NCI-H2196 treated with DMSO at 0.1 percent for 48 hours (cell line): ENCODE results near the gene GBX2.
A peak's percentile ranks its signal among the peaks of the same experiment; 100 is the strongest.

ENCODE experiments used
- DNase-seq: peaks from one replicate; lab custom pipeline; 2025; ENCODE audit not compliant: unreplicated experiment; lab: John Stamatoyannopoulos, UW

The GBX2 gene

GRCh38 chr2:236119476-236119875 is 48.7 kb downstream of the GBX2 start:
- no peak for DNase-seq

- no peak for DNase-seq
Measured at GRCh38 chr2:236119003-236119402, 49.2 kb downstream of the GBX2 start.

DNA sequence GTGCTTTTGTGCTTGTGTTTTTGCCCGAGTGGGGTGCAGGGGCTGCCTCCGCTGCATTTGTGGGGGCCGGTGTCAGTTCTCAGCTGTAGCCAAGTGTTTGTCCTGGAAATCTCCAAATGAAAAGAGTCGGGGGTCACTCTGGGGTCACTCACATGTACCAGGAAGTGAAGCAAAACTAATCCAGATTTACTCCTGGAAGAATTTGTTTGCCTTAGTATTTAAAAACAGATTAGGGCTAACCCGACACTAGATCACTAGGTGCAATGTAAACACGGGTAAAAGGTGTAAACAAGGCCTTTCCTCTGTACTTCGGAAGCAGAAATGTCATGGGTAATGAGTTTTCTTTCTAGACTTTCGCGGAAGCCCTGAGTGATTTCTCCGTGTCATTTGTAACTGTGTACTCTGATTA is 50.3 kb downstream of the GBX2 start:
- peak; percentile 16 for DNase-seq

GRCh38 chr2:236117401-236117800 is 50.8 kb downstream of the GBX2 start:
- DNase-seq: no peak
